HG03066 (cell line): Measurements from ENCODE around the gene FCAMR.
A peak's percentile ranks its signal among the peaks of the same experiment; 100 is the strongest.
"Not testable (repeated sequence)": the region's sequence is repeated elsewhere in the genome, so short reads cannot be mapped to it uniquely, and the experiment has no call there.

Source experiments
- ATAC-seq: cut with Tn5 transposase; IDR thresholded peaks from one replicate; pipeline ENCODE4 v1.9.1; 2021; ENCODE audit warnings: low read depth; ENCODE audit not compliant: unreplicated experiment

The FCAMR gene

DNA sequence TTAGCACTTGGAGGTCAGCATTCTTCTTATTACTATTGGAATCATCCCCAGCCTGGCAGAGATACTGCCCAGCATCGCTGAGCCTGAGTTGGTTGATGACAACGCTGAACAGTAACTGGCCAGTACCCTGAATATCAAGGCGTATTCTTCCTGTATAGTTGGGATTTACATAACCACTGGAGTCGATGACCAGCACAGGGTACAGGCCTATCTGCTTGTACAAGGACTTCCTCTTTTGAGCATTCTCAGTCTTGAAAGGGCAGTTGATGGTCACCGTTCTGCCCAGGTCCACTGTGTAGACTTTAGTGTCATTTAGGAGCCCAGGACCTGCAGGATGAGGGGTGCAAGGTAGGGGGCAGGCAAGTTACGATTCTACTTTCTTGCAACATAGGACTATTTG is 32.8 kb downstream of the FCAMR start:
- no peak for ATAC-seq

DNA sequence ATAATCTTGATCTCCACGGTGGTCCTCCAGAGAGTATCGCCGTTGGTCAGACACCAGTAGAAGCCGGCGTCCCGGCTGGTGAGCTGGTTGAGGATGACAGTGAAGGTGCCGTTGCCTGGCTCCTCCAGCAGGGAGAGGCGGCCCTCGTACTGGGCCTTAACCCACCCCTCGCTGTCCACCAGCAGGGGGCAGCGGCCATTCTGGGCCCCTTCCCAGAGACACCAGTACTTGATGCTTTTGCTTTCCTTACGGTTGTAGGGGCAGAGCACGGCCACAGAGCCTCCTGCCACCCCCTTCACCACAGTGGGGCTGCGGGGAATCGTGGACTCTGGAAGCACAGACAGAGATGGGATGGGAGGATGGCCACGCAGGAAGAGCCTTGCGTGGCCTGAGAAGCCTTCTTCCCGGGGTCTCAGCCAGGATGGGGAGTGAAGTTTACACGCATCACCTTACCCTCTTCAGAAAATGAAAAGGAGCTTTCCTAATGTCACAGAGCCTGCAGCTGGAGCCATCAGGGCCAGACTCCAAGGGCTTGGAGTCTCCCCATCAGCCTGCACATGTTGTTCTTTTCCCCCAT is 34.7 kb downstream of the FCAMR start:
- ATAC-seq: no peak

DNA sequence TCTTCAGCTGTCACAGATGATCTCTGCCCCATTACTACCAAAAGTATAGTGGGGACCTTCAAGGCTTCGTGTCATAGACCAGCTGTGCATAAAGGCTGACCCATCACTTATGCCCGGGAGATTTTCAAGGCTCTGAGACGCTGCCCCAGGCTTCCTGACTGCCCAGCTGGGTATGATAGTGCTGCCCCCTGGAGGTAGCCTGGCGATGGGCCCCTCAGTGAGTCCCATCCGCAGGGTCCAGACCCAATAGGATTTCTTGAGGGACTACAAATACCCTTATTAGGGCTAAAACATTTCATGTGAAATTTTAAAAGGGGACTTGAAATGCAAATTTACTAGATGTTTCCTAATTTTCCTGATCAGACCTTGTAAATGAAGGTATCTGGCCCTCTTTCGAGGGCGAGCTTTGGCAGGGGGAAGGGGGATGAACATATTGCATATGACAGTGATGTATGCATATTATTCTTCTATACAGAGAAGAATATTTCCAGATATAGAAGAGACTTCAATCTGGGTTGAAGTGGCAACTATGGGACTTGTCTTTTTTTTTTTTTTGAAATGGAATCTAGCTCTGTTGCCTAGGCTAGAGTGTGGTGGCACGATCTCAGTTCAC is 36.8 kb downstream of the FCAMR start:
- ATAC-seq: no peak

DNA sequence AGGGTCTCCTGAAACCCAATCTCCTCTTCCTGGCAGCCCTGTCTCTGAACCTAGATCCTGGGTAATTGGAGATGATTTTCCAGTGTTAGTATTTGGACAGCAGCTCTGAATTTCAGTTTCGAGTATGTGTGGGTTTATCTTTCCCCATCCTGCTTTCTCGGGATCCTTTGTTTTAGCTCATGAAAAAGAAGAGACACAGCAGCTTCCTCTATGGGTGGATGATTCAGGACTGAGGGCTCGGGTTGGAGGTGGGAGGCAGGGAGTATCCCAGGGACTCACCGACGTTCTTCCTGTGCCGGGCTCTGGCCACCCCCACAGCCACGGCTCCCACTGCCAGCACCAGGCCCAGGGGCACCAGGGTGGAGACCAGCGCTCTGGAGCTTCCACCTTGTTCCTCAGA is 38.1 kb downstream of the FCAMR start:
- ATAC-seq: no peak

DNA sequence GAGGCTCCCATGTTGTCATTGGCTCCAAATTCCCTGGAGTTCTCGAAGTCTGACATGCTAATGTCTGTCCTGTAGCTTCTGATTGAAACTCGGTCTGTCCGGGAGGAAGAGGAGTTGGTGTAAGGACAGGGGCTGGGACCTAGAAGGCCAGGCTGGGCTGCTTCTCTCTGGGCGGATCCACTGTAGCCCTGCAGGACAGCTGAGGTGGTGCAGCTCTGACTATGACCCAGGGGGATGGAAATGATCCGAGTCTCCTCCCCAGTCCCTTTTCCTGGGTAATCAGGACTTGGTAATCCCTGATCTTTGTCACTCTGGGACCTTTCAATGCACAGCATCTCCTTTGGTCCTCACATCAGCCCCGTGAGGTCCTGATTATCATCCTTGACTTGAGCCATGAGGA is 38.6 kb downstream of the FCAMR start:
- ATAC-seq: no peak

DNA sequence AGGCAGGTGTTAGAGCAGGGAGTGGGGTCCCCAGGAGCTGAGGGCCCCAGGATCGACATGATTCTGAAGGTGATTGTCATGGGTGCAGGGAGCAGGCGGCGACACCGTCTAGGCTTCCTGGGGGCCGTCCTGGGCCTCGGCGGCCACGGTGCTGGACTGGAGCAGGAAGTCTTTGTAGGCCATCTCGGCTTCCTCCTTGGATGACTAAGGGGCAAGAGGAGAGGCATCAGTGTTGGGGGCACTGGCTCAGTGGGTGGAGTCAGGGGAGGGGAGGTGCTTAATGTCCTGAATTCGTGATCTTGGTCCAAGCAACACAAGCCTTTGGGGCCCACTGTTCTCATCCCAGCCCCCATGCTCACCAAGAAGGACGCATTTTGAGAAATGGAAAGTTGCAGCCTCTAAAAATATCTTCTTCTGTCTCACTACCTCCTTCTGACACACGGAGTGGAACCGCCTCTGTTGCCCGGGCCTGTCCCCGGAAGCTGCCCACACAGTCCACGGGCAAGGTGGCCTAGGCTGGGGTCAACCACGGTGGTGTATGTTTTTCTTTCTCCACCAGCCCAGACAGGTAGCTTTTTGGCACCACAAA is 40.0 kb downstream of the FCAMR start:
- peak; percentile 76 for ATAC-seq

DNA sequence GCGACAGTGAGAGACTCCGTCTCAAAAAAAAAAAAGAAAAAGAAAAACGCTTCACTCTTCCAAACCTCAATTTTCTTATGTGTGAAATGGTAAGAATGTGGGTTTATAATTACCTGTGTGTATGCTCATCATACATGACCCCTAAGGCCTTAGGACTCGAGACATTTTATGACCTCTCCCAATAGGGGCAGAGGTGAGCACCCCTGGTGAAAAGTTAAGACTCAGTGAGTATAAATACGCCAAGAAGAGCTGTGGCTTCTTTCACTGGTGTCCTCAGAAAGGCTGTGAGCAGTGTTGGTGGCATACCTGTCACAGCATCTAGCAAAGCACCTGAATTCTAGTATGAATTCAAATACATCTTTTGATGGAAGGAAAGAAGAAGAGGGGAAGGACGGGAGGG is 40.7 kb downstream of the FCAMR start:
- no peak for ATAC-seq

DNA sequence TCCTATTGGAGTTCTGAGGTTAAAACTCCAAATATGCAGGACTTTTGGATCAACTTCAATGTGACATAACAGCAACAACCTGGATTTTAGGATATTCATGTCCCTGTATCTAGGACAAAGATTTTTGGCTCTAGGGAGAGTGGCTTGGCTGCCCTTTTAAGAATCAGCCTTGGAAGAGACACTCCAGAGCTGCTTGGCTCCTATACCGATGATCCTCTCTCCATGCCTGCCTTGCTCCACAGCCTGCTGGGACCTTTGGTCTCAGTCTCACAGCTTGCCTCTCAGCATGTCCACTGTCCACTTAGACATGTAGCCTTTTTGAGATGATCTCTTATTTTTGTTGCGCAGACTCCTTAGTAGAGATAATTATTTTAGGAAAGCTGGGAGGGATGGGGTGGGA is 44.0 kb downstream of the FCAMR start:
- no peak for ATAC-seq

DNA sequence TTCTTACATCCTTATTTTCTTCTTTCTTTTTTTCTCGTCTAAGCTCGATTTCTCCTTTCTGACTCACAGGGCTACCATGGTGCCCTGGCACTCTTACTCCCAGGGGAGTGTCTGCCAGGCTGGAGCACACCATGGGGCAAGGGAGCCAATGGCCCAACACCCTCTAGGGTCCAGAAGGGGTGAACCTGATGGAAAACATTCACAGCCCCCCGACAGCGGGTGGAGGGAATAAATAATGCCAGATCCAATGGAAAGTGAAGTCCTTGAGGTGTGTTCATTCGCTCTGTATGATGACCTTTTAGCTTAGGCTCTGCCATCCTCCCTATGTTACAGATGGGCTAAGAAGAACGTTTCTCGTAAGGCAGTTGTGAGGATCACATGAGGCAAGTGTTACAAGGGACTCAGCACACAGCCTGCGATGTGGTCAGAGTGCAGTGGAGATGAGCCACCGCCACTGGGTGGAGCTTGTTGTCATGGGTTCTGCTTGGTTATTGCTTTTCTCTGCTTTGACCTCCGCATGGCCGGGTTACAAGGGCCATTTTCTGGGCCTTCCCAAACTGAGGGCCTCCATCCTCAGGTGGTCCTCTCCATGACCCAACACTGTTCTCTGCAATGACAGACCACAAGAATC is 45.0 kb downstream of the FCAMR start:
- peak; percentile 44 for ATAC-seq

DNA sequence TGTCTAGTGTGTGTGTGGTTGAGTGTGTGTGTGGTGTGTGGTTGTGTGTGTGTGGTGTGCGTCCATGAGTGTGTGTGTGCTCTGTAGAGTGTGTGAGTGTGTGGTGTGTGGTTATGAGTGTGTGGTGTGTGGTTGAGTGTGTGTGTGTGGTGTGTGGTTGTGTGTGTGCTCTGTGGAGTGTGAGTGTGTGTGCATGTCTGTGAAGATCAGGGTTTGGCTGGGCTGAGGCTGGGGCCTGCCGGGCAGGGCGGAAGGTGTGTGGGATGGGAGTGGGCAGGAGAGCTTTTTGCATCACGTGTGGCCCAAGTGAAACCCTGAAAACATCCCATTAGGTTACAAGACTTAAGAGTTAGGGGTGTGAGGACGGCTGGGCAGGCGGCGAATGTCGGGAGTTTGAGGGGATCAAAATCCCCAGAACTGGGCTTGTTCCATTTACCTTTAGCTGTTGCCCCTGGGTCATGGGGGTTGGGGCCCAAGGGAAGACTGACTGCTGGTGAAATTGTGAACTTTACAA is 45.6 kb downstream of the FCAMR start:
- ATAC-seq: peak; percentile 23

DNA sequence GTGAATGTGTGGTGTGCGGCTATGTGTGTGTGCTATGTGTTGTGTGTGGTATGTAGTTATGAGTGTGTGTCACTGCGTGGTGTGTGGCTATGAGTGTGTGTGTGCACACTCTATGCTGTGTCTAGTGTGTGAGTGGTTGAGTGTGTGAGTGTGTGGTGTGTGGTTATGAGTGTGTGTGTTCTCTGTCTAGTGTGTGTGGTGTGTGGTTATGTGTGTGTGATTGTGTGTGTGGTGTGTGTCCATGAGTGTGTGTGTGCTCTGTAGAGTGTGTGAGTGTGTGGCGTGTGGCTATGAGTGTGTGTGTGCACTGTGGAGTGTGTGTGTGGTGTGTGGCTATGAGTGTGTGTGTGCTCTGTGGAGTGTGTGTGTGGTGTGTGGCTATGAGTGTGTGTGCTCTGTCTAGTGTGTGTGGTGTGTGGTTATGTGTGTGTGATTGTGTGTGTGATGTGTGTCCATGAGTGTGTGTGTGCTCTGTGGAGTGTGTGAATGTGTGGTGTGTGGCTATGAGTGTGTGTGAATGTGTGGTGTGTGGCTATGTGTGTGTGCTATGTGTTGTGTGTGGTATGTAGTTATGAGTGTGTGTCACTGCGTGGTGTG is 46.2 kb downstream of the FCAMR start:
- not testable (repeated sequence) for ATAC-seq

DNA sequence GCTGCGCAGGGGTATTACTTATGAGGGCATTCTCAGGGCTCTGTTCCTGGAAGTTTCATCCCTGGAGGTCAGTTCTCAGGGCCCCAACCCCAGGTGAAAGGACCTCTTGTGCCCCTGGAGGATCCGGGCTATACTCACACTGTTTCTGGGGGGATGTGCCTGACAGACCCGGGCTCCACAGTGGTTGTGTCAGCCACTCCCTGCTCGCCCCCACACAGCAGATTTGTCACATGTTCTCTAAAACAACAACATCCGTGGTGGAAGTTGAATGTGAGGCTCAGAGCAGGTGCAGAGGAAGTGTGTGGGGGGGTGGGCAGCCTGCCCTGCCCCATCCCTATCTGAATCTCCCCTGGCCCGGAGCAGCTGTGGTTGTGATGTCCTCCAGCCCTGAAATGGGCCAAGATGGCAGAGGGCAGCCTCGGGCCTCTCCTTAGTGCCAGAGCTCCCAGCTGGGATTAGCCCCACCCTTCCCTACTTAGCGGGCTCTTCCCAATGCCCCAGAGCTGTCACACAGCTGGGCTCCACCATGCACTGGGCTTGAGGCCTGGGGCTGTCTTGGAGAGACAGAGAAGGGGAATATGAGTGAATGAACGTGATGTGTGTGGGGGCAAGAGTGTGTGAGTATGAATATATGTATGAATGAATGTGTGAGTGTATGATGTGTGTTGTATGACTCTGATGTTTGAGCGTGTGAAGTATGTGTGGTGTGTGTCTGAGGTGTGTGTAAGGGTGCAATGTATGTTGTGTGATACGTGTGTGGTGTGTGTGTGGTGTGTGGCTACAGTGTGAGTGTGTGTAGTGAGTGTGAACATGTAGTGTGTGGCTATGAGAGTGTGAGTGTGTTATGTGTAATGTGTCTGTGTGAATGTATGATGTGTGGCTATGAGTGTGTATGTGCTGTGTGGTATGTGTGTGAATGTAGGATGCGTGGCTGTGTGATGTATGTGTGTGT is 47.0 kb downstream of the FCAMR start:
- peak; percentile 47 for ATAC-seq

DNA sequence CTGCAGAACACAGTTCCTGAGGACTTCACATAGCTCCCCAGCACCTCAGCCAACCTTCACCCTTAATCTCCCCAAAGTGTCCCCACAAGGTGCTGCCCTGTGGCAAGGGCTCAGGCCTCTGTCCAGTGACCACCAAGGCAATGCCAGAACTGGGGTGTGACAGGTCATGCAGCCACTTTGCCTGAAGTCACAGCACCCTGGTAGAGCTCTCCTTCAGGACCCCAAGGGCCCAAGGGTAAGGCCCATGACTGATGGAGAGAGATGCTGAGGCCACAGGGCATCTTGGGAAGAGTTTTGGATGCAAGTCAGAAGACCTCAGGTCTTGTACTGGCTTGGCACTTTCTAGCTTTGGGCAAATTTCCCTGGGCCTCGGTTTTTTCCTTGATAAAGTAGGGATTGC is 47.7 kb downstream of the FCAMR start:
- ATAC-seq: no peak

DNA sequence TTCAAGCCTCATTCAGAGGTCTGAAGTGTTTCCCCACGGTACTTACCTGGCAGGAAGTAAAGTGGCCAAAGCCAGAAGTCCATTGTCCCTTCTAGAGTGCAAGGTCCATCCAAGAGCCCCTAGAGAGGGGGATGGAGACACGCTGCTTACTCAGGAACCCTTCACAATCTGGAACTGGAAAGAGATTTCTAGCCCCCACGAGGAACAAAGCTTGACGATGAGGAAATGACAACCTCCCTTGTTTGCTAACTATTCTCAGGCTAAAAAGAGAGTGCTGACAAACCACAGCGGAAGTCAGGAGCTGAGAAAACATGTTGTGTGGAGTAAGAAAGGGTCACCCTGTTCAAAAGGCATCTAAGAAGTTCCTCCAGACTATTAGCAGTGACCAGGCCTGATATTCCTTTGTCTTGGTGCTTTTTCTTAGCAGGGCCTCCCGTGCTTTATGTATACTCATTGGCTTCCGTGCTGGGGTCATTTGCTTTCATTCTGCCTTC is 48.4 kb downstream of the FCAMR start, which contains the start of gene FCMR:
Gene FCMR (minus strand): TSS at position 170 of the 494 bp plus-strand sequence. CDS start 87 bp downstream, at position 83.
- ATAC-seq: peak; percentile 22

DNA sequence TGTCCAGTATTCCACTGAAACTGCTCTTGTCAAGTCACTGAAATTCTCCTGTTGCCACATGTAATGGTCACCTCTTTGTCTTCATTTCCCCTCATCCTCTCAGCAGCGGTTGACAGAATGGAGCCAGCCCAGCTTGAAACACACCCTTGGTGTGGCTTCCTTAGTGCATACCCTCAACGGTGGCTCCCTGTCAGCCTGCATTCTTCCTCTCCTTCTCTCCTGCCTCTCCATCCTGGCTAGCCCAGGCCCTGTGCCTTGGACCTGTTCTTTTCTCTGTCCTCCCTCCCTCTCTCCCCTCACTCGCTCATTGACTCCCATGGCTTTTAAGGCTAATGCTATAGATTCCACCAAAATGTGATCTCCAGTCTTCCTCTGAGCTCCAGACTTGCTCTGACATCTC is 52.2 kb downstream of the FCAMR start:
- no peak for ATAC-seq

DNA sequence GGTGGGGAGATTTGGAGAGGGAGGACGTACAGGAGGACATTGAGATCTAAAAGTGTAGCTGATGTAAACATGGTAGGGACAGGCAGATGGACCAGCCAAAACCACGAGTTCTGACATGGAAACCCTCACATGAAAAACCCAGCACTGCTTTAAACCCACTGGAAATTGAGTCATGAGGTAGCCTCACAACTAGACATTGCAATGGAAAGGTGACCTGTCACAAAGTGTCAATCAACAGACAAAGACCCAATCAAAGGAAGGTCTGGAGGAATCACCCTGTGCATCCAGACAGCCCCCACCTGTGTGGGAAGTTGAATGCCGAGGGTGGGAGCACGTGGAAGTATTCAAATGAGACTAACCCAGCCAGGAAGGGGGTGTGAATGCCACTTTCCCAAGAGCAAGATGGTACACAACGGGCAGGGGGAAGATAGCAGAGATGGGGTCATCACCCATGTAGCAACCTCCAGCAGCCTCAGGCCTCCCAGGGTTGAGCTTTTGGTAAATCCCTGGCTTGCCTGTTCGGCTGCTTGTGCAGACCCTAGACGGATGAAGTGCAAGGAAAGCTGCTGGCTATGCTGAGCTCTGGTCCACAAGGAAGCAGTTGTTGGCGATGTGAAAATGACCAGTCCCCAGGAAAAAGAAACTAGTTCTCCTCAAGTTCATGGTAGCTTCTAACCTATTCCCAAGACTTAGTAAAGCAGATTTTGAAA is 54.1 kb downstream of the FCAMR start:
- ATAC-seq: no peak

DNA sequence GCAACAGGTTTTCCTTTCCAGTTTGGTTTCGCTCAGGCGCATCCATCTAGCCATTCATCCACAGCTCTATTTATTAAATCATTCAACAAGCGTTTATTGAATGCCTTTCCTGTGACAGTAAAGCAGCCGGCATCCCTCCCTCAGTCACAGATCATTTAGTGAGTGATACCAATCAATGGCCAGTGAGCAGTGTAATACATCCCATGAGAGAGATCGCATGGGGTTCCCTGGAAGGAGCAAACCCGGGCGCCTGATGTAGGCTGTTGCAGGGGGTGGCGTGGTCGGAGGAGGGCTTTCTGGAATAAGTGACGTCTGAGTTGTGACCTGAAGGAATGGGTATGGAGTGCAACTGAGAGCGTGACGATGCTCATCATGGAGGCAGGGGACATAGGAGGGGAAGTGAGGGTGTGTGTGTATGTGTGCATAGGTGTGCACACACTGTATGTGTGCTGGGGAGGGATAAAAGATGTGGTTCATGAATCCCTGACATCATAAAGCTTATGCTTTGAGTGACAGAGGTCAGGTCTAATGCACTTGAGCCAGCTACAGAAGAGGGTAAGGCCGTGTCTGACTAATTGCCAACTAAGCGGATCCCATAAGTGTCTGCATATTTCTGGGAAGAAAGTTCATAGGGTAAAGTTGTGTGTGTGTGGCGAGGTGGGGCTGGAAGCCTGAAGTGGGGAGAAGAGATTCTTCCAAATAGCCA is 55.1 kb downstream of the FCAMR start:
- ATAC-seq: no peak

DNA sequence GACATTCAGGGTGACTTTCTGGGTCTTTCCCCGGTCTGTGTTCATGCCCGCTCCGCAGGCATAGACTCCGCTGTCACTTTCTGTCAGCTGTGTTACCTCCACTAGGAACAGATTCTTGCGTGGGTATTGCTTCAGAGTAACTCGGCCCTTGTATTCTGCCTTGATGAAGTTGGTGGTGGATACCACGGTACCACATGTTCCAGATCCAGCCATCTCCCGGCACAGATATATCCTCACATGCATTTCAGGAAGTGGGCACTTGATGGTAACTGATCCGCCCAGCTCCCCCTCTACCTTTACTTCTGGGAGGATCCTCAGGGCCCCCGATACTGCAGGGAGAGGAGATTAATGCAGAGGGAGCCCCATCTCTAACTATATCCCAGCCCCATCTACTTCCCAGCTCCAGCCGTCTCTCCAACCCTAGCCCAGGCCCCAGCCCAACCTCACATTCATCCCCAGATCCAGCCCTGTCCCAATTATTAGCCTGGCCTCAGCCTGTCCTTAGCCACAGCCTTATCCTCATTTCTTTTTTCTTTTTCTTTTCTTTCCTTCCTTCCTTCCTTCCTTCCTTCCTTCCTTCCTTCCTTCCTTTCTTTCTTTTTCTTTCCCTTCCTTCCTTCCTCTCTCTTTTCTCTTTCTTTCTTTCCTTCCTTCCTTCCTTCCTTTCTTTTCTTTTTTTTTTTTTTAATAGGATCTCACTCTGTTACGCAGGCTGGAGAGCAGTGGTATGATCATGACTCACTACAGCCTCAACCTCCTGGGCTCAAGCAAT is 56.3 kb downstream of the FCAMR start:
- no peak for ATAC-seq
